ENCODE results near the gene EML1.

GRCh38 chr14:99880651-99881420 lies 87.6 kb downstream of the EML1 start:
- TF ChIP-seq CTCF (IDR thresholded peaks at IDR 0.05) (no peak), ZFX (IDR thresholded peaks at IDR 0.05; ENCODE audit: borderline replicate concordance) (no peak)

Measured in 22Rv1 (cell line).